ENCODE results near the gene TMCC1.
"Not testable (repeated sequence)": the region's sequence is repeated elsewhere in the genome, so short reads cannot be mapped to it uniquely, and the experiment has no call there.

Gene TMCC1

DNA sequence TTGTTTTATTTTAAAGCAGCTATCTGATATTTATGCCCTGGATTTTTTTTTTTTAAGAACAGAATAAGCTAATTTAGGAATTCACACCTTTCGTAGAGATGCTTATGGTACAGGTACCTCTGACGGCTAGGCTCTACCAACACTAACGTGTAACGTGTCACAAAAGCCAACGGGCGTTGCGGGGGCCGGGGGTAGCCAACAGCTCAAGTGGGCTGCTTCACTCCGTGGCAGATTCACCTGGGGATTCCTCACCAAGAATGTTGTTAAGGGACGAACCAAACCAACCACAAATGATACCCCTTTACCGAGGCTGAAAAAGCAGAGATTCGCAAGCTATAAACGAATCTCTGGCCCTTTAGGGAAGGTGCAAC lies 1.0 kb downstream of the TMCC1 start:
- DNase-seq = no peak

DNA sequence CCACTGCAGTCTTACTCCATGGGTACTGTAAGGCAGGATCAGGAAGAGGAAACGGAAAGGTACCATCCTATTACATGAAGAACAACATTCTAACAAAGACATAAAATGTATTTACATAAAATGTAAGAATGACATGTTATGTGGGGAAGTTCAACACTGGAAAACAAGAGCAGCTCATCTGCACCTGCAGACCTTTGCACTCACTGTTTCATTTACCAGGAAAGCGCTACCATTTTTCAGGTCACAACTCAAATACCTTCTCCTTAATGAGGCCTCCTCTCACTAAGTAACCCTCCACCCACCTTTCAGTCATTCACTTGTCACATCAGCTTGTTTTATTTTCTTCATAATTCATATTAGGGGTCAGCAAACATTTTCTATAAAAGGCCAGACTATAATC lies 2.6 kb downstream of the TMCC1 start:
- no peak for DNase-seq

DNA sequence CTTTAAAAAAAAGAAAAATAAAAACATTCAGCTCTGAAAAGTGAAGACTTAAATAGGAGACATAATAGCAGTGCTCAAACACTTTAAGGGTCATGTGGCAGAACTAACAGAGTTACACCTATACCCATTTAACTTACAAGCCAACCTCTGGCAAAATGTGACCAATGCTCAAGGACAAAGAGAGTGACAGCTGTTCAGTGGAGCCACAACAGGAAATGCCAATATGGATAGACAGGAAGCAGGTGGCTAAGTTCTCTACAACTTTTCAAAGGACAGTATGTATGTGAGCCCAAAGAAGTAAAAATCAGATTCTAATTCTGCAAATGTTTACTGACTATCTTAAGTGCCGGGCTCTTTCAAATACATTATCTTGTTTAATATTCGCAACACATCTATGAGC lies 3.4 kb downstream of the TMCC1 start:
- DNase-seq = no peak

DNA sequence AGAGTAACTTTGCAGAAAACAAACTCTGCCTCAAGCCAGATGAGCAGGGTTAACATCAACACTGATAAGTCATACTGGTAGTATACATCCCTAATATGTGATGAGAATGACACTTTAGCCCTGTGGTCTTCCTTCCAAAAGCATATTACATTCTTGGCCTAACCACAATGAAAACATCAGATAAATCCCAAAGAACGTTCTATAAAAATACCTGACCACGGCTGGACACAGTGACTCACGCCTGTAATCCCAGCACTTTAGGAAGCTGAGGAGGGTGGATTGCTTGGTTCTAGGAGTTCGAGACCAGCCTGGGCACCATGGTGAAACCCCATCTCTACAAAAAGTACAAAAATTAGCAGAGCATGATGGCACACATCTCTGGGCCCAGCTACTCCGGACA lies 4.7 kb downstream of the TMCC1 start:
- no peak for DNase-seq

DNA sequence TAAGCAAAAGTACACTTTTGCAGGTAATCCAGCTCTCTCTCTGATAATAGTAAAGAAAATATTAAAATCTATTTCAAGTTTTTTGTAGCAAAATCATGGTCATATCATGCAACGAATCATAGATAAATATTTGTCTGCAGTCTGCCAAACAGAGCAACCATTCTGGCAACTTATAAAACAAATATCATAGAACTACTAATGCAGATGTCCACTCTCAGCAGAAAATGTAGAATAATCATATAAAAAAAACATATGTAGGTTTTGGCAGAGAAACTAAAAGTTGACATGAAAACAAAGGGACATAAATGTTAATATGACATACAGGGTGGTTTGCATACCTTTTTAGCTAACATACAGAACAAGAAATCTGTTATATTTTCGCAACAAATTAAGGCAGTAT lies 12.2 kb downstream of the TMCC1 start:
- no peak for DNase-seq

DNA sequence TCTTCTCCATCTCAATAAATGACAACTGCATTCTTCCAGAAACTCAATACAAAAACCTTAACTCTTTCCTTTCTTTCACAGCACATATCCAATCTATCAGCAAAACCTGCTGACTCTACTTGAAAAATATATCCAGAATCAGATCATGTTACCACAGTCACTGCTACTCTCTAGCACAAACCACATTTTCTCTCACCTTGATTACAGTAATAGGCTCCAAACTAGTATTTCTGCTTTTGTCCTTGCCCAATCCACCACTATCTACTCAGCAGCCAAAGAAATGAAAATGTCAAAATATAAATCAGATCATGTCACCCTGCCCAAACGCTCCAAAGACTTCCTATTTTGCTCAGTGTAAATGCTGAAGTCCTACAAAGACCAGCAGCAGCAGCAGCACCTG lies 15.2 kb downstream of the TMCC1 start:
- no peak for DNase-seq

DNA sequence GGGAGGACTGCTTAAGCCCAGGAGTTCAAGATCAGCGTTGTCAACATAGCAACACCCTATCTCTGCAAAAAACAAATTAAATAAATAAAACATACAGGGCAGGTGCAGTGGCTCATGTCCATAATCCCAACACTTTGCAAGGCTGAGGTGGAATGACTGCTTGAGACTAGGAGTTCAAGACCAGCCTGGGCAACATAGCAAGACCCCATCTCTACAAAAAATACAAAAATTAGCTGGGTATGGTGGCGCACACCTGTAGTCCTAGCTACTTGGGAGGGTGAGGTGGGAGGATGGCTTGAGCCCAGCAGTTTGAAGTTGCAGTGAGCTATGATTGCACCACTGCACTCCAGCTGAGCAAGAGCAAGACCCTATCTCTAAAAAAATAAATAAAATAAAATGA lies 19.0 kb downstream of the TMCC1 start:
- DNase-seq = not testable (repeated sequence)

DNA sequence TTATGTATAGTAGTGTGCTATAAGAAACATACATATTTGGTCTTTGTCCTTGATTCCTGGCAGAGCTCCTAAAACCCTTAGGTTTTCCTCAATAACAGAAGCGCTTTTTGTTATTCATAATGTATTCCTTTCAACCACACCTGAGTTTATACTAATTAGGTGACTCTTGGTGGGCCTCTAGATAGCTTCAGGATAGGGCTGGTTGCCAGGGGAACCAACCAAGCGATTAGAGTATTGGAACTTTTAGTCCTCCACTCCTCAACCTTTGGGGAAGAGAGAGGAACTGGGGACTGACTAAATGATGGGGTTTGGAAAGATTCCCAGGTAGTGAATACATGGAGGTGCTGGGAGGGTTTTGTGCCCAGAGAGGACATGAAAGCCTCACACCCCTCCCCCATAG lies 24.6 kb downstream of the TMCC1 start:
- DNase-seq = no peak

DNA sequence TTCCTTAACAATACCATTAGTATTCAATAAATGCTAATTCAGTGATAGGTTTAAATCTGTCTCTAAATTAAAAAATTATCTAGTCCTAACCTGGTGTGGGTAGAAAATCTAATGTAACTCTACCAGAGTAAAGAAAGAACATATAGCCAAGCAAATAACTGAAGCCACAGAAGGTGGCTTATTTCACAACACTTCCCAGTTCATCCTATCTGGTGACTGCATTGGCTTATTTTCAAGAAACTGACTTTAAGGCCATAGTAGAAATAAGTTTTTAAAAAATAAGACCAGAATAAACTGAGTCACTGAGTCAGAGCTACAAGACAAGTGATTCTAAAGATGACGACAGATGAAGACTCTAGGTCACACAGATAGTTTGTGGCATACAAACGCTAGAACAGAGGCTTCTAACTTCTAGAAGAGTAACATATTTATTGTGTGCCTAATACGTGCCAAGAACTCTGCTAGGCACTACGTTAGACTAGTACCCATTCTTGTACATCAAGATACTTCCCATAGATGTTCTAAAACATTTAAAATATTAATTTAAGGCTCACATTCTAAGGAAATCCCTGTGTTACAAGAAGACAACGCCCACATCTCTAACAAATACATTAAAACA lies 25.9 kb downstream of the TMCC1 start:
- DNase-seq = no peak

DNA sequence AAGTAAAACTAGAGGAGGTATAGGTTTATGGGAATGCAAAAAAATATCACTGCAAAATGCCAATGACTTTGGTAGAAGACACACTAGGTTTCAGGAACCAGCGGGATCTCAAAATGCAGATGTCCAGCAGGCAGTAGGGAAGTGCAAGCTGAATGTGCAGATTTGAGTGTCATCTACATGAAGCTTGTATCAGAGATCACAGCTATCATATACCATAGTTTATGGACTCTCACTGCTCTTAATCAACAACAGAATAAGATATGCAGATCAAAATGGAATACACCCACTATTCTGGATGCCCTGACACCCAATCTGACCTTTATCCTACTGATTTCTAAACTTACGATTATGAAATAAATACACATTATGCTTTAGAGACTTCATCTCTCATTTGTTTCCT lies 27.7 kb downstream of the TMCC1 start:
- DNase-seq = no peak

DNA sequence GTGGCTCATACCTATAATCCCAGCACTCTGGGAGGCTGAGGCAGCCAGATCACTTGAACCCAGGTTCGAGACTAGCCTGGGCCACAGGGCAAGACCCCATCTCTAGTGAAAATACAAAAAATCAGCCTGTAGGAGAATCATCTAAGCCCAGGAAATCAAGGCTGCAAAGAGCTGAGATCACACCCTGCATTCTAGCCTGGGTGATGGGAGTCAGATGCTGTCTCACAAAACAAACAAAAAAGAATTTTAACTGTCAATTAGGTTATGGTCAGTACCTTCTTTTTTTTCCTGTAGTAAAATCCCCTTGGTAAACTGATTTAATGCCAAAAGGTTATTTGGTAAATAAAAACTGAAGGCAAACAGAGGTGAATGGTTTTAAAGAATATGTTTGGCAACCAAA lies 29.0 kb downstream of the TMCC1 start:
- no peak for DNase-seq

DNA sequence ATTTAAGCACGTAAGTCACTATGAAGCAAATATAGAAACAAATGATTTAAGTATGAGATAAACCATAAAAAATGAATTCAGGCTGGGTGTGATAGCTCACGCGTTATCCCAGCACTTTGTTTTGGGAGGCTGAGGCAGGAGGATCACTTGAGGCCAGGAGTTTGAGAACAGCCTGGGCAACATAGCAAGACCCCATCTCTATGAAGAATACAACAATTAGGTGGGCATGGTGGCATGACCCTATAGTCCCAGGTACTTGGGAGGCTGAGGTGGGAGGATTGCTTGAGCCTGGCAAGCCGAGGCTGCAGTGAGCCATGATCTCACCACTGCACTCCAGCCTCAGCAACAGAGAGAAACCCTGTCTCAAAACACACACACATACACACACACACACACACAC lies 34.2 kb downstream of the TMCC1 start:
- no peak for DNase-seq

DNA sequence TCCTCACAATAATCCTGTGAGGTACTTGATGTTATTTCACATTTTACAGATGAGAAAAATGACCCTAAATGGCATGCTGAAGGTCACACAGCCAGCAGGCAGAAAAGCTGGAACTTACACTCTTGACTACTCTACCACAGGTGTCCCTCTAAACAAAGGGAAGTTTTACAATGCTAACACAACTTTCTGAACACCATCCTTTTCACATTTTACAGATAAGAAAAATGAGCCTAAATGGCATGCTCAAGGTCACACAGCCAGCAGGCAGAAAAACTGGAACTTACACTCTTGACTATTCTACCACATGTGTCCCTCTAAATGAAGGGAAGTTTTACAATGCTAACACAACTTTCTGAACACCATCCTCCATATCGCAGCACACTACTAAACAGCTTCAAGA lies 35.6 kb downstream of the TMCC1 start:
- no peak for DNase-seq

DNA sequence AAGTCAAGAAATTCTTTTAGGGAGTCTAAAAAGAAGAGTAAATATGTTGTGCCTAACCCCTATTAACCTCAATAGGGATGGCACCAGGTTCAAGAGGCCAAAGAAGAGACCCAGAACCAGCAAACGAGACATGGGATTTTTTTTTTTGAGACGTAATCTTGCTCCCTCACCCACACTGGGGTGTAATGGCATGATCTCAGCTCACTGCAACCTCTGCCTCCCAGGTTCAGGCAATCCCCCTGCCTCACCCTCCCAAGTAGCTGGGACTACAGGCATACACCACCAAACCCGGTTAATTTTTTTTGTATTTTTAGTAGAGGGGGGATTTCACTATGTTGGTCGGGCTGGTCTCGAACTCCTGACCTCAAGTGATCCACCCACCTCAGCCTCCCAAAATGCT lies 36.7 kb downstream of the TMCC1 start:
- DNase-seq = not testable (repeated sequence)

DNA sequence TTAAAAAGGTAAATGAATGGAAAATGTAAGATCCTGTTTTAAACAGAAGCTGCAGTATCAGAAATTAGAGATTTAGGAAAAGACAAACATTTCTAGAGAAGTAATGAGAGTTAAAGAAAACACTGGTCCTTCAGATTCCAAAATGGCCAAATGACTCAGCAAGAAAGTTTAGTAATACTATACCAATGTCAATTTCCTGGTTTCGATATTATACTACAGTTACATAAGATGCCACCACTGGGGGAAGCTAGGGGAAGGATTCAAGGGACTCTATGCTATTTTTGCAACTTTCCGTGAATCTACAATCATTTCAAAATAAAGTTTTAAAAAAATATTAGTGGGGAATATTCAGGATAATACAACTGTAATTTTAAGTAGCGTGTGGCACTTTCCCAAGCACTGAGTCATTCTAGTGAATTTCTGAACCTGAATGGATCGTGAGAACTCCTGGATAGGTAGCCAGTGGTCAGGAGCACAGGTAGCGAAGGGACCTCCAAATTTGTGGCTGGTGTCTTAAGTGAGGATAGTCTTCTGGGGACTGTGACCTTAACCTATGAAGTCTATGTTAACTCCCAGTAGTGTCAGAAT lies 37.6 kb downstream of the TMCC1 start:
- DNase-seq = no peak

DNA sequence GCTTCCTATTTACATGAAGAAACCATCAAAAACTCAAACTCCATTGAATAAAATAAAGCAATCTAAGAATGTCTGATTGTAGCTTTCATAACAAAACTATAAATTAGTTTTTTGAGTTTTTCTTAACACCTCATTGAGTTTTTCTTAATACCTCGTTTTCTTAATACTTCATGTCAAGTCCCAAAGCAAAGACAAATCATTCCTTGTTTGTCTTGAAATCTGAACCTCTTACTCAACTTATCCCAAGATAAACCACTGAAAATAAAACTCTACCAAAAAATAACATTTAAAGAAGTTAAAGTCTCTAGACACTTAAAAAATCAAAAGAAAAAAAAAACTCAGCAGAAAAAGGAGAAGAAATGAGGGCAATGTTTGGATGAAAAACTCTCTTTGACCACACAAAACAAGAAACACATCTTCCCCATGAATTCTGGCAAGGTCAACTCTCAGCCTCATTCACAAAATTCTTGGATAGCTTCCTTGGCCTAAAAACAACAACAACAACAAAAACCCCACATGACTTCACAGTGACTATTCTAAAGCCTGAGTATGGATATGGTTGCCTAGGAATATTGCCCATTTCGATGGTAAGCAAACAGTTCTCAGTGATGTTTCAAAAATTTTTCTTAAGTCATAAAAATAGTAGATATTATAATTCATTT lies 38.2 kb downstream of the TMCC1 start:
- DNase-seq = no peak

DNA sequence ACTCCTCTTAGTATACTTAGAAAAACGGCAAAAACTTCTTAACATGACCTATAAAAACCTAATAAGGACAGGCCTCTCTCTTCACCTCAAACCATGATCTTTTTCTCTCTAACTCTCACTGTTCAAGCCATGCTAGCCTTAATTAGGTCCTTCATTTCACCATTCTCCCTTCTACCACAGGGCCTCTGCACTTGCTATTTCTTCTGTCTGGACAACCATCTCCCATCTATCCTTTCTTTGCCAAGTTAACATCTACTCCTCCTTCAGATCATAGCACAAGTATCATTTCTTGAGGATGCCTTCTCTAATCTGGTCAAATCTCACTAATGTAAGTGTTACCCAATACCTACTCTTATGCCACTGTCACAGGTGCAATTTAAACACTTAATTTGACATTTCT lies 39.1 kb downstream of the TMCC1 start:
- DNase-seq = no peak

DNA sequence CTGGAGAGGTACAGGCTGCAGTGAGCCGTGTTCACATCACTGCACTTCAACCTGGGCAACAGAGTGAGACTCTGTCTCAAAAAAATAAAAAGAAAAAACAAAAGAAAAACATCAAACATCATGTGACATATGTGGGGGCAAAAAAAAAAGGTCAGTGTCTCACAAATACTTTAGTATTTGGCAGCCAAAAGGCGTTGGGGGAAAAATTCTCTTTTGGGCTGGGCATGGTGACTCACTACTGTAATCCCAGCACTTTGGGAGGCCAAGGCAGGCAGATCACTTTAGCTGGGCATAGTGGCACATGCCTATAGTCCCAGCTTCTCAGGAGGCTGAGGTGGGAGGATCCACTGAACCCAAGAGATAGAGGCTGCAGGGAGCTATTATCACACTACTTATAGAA lies 47.6 kb downstream of the TMCC1 start:
- no peak for DNase-seq

DNA sequence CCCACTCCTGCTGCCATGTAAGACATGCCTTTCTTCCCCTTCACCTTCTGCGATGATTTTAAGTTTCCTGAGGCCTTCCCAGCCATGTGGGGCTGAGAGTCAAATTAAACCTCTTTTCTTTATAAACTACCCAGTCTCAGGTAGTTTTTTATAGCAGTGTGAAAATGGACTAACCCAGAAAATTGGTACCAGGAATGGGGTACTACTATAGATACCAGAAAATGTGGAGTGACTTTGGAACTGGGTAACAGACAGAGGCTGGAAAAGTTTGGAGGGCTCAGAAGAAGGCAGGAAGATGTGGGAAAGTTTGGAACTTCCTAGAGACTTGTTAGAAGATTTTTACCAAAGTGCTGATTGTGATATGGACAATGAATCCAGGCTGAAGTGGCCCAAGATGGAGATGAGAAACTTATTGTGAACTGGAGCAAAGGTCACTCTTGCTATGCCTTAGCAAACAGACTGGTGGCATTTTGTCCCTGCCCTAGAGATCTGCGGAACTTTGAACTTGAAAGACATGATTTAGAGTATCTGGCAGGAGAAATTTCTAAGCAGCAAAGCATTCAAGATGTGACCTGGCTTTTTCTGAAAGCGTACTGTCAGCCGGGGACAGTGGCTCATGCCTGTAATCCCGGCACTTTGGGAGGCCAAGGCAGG lies 52.7 kb downstream of the TMCC1 start:
- no peak for DNase-seq

DNA sequence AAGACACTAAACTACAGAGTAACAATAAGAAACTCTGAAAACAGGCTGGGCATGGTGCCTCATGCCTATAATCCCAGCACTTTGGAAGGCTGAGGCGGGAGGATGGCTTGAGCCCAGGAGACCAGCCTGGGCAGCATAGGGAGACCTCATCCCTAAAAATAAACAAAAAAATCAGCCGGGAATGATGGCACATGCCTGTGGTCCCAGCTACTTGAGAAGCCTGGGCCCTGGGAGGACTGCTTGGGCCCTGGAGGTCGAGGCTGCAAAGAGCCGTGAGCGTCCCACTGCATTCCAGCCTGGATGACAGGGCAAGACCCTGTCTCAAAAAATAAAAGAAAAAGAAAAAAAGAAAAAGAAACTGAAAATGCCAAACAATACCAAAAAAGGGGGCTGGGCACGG lies 55.4 kb downstream of the TMCC1 start:
- DNase-seq = no peak

DNA sequence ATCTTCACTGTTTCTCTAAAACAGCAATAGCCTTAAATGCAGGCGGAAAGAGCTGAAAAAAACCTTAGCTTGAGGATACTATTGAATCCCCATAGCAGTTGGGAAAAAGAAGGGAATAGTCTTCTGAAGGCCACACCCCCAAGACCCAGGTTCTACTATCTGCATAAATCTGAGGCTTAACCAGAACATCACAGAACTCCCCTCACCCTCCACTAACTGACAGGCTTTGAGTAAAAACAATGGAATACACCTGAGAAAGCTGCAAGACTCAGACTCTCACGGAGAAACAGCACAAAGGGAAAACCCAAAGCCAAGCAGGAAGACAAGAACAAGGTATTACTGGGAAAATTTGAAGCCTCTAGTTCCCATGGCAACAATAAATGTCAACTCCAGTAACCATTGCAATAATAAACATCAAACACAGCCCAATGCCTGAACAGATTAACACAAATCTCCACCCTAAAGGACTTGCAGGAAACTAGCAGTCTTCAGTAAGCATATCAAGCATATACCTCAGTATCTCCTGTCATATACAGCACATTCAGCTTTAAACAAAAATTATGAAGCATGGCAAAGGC lies 56.4 kb downstream of the TMCC1 start:
- no peak for DNase-seq

DNA sequence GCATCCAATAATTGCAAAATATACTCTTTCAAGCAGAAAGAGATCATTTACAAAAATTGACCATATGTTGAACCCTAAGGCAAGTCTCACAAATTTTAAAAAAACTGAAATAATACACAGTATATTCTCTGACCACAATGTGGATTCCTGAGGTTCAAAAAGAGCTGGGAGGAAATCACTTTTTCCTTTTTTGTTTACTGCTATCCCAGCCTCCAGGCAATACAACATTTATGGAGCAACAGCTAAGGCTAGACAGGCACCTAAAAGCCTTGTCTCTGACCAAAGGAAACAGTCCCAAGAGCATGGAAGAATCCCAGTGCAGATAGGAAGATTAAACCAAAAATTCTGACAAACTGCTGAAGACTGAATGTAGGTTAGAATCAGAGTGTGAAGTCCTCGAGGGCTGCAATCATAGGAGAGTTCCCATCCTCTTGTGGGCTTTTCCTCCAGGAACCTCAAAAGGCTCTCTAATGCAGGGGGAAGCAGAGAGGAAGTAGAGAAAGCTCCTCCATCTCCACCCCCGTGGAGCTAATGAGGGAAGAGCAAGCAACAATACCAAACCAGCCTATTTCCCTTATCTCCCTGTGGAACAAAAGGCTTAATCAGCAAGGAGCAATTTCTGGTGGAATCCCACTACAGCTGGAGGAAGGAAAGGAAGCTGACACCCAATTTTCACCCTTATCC lies 57.0 kb downstream of the TMCC1 start:
- no peak for DNase-seq

DNA sequence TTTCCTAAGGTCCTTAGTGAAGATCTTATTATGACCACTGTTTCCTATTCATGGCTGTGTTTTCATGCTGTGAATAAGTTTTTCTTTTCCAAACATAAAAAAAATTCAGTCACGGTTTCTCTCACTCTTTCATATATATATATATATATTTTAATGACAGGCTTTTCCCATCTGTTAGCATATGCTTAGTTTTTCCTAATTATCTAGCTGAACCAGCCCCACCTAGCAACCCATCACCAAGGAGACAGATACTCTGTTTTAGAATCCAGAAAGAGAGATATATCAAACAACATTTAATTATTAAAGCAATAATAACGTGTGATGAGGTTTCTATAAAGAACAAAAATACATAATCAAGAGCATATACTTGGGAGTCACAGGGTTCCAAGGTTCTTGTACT lies 58.3 kb downstream of the TMCC1 start:
- DNase-seq = no peak
